ENCODE data around the gene TMPRSS13.

The TMPRSS13 gene

GRCh38 chr11:117913736-117914397 is 15.3 kb downstream of the TMPRSS13 start:
- H3K9ac ChIP-seq (ENCODE audit: low read length) = no peak overlapping the region
- no peak overlapping the region for H3K56ac ChIP-seq (ENCODE audit: low read length)
- no peaks in the 10 kb centered on the region for H3K36me3 ChIP-seq (ENCODE audit: control insufficient read depth, insufficient read depth, low read length)
- H3K27me3 ChIP-seq (ENCODE audit: insufficient read depth, low read length, poor library complexity) = no peaks in the 10 kb centered on the region
- no peak overlapping the region for H2BK120ac ChIP-seq (ENCODE audit: low read depth, low read length)
- no peak overlapping the region for H3K27ac ChIP-seq (ENCODE audit: low read depth, low read length)
- no peaks in the 10 kb centered on the region for H3K4me1 ChIP-seq (ENCODE audit: control insufficient read depth, low read depth, low read length)
- no peak overlapping the region for H3K4me3 ChIP-seq (ENCODE audit: low read length)
- no peak overlapping the region for H3K4me2 ChIP-seq (ENCODE audit: low read length)
- H3K4ac ChIP-seq (ENCODE audit: low read depth, low read length) = no peak overlapping the region
- no peak overlapping the region for H2BK15ac ChIP-seq (replicated peaks; ENCODE audit: low read depth)
- H2BK5ac ChIP-seq (ENCODE audit: low read length) = no peak overlapping the region
- no CpG with 5 or more reads among the region's 9 CpGs for WGBS (ENCODE audit: extremely low coverage, insufficient coverage, low lambda C conversion rate)
- DNase-seq = no peak
- H4K8ac ChIP-seq (ENCODE audit: low read depth, low read length) = no peak overlapping the region
- no peak overlapping the region for H4K5ac ChIP-seq (ENCODE audit: low read length)
- no peak overlapping the region for H2AK5ac ChIP-seq (ENCODE audit: low read length)
- no peak overlapping the region for H3K23ac ChIP-seq (ENCODE audit: low read length)
- H3K79me1 ChIP-seq (ENCODE audit: low read length) = no peaks in the 10 kb centered on the region
- no peak overlapping the region for H3K18ac ChIP-seq (ENCODE audit: low read length)
- H3K79me2 ChIP-seq (ENCODE audit: control insufficient read depth, insufficient read depth, low read length) = no peaks in the 10 kb centered on the region

GRCh38 chr11:117912497-117912896 is 16.7 kb downstream of the TMPRSS13 start:
- Histone ChIP-seq H2BK120ac (ENCODE audit: low read depth, low read length) (no peak overlapping the region), H4K8ac (ENCODE audit: low read depth, low read length) (no peak overlapping the region), H2AK5ac (ENCODE audit: low read length) (no peak overlapping the region), H3K27ac (ENCODE audit: low read depth, low read length) (no peak overlapping the region), H3K4me2 (ENCODE audit: low read length) (no peak overlapping the region), H3K56ac (ENCODE audit: low read length) (no peak overlapping the region), H2BK15ac (replicated peaks; ENCODE audit: low read depth) (no peak overlapping the region), H3K18ac (ENCODE audit: low read length) (no peak overlapping the region), H3K79me1 (ENCODE audit: low read length) (no peaks in the 10 kb centered on the region), H3K23ac (ENCODE audit: low read length) (no peak overlapping the region), H3K4me3 (ENCODE audit: low read length) (no peak overlapping the region), H2BK5ac (ENCODE audit: low read length) (no peak overlapping the region), H4K5ac (ENCODE audit: low read length) (no peak overlapping the region), H3K9ac (ENCODE audit: low read length) (no peak overlapping the region), H3K27me3 (ENCODE audit: insufficient read depth, low read length, poor library complexity) (no peaks in the 10 kb centered on the region), H3K4me1 (ENCODE audit: control insufficient read depth, low read depth, low read length) (peaks cover 3% of the 10 kb centered on the region), H3K36me3 (ENCODE audit: control insufficient read depth, insufficient read depth, low read length) (no peaks in the 10 kb centered on the region), H3K79me2 (ENCODE audit: control insufficient read depth, insufficient read depth, low read length) (no peaks in the 10 kb centered on the region), H3K4ac (ENCODE audit: low read depth, low read length) (no peak overlapping the region)
- no CpG with 5 or more reads among the region's 7 CpGs for WGBS (ENCODE audit: extremely low coverage, insufficient coverage, low lambda C conversion rate)
- DNase-seq = no peak

- no peak overlapping the region for H2BK5ac ChIP-seq (ENCODE audit: low read length)
- no peaks in the 10 kb centered on the region for H3K79me1 ChIP-seq (ENCODE audit: low read length)
- H2BK15ac ChIP-seq (replicated peaks; ENCODE audit: low read depth) = no peak overlapping the region
- H3K27me3 ChIP-seq (ENCODE audit: insufficient read depth, low read length, poor library complexity) = no peaks in the 10 kb centered on the region
- no peaks in the 10 kb centered on the region for H3K79me2 ChIP-seq (ENCODE audit: control insufficient read depth, insufficient read depth, low read length)
- WGBS (ENCODE audit: extremely low coverage, insufficient coverage, low lambda C conversion rate) = no CpG with 5 or more reads among the region's 3 CpGs
- H3K56ac ChIP-seq (ENCODE audit: low read length) = no peak overlapping the region
- no peak overlapping the region for H4K5ac ChIP-seq (ENCODE audit: low read length)
- no peak overlapping the region for H3K23ac ChIP-seq (ENCODE audit: low read length)
- peaks cover 5% of the 10 kb centered on the region for H3K4me1 ChIP-seq (ENCODE audit: control insufficient read depth, low read depth, low read length)
- H3K27ac ChIP-seq (ENCODE audit: low read depth, low read length) = no peak overlapping the region
- no peak overlapping the region for H2AK5ac ChIP-seq (ENCODE audit: low read length)
- H3K4me2 ChIP-seq (ENCODE audit: low read length) = no peak overlapping the region
- H3K4ac ChIP-seq (ENCODE audit: low read depth, low read length) = no peak overlapping the region
- H3K9ac ChIP-seq (ENCODE audit: low read length) = no peak overlapping the region
- no peaks in the 10 kb centered on the region for H3K36me3 ChIP-seq (ENCODE audit: control insufficient read depth, insufficient read depth, low read length)
- H3K18ac ChIP-seq (ENCODE audit: low read length) = no peak overlapping the region
- H4K8ac ChIP-seq (ENCODE audit: low read depth, low read length) = no peak overlapping the region
- no peak for DNase-seq
- H2BK120ac ChIP-seq (ENCODE audit: low read depth, low read length) = no peak overlapping the region
- no peak overlapping the region for H3K4me3 ChIP-seq (ENCODE audit: low read length)
Observed at GRCh38 chr11:117911694-117912093, 17.5 kb downstream of the TMPRSS13 start.

- peaks cover 5% of the 10 kb centered on the region for H3K4me1 ChIP-seq (ENCODE audit: control insufficient read depth, low read depth, low read length)
- no peak overlapping the region for H3K4me3 ChIP-seq (ENCODE audit: low read length)
- H4K8ac ChIP-seq (ENCODE audit: low read depth, low read length) = no peak overlapping the region
- H3K56ac ChIP-seq (ENCODE audit: low read length) = no peak overlapping the region
- H2BK120ac ChIP-seq (ENCODE audit: low read depth, low read length) = no peak overlapping the region
- no peaks in the 10 kb centered on the region for H3K36me3 ChIP-seq (ENCODE audit: control insufficient read depth, insufficient read depth, low read length)
- H2BK5ac ChIP-seq (ENCODE audit: low read length) = no peak overlapping the region
- H4K5ac ChIP-seq (ENCODE audit: low read length) = no peak overlapping the region
- no peak overlapping the region for H2AK5ac ChIP-seq (ENCODE audit: low read length)
- no peaks in the 10 kb centered on the region for H3K79me1 ChIP-seq (ENCODE audit: low read length)
- H2BK15ac ChIP-seq (replicated peaks; ENCODE audit: low read depth) = no peak overlapping the region
- no peak overlapping the region for H3K23ac ChIP-seq (ENCODE audit: low read length)
- H3K9ac ChIP-seq (ENCODE audit: low read length) = no peak overlapping the region
- no peaks in the 10 kb centered on the region for H3K79me2 ChIP-seq (ENCODE audit: control insufficient read depth, insufficient read depth, low read length)
- H3K27me3 ChIP-seq (ENCODE audit: insufficient read depth, low read length, poor library complexity) = no peaks in the 10 kb centered on the region
- no peak overlapping the region for H3K4me2 ChIP-seq (ENCODE audit: low read length)
- no peak overlapping the region for H3K27ac ChIP-seq (ENCODE audit: low read depth, low read length)
- DNase-seq = no peak
- H3K4ac ChIP-seq (ENCODE audit: low read depth, low read length) = no peak overlapping the region
- no CpG with 5 or more reads among the region's 12 CpGs for WGBS (ENCODE audit: extremely low coverage, insufficient coverage, low lambda C conversion rate)
- H3K18ac ChIP-seq (ENCODE audit: low read length) = no peak overlapping the region
Observed at GRCh38 chr11:117910941-117911655, 18.1 kb downstream of the TMPRSS13 start.

- WGBS (ENCODE audit: extremely low coverage, insufficient coverage, low lambda C conversion rate) = no CpG with 5 or more reads among the region's 4 CpGs
- Histone ChIP-seq H3K4me1 (ENCODE audit: control insufficient read depth, low read depth, low read length) (peaks cover 5% of the 10 kb centered on the region), H2BK15ac (replicated peaks; ENCODE audit: low read depth) (no peak overlapping the region), H4K8ac (ENCODE audit: low read depth, low read length) (no peak overlapping the region), H3K18ac (ENCODE audit: low read length) (no peak overlapping the region), H3K79me2 (ENCODE audit: control insufficient read depth, insufficient read depth, low read length) (no peaks in the 10 kb centered on the region), H2AK5ac (ENCODE audit: low read length) (no peak overlapping the region), H3K9ac (ENCODE audit: low read length) (no peak overlapping the region), H3K4me3 (ENCODE audit: low read length) (no peak overlapping the region), H3K79me1 (ENCODE audit: low read length) (no peaks in the 10 kb centered on the region), H2BK5ac (ENCODE audit: low read length) (no peak overlapping the region), H3K27me3 (ENCODE audit: insufficient read depth, low read length, poor library complexity) (no peaks in the 10 kb centered on the region), H4K5ac (ENCODE audit: low read length) (no peak overlapping the region), H3K27ac (ENCODE audit: low read depth, low read length) (no peak overlapping the region), H2BK120ac (ENCODE audit: low read depth, low read length) (no peak overlapping the region), H3K23ac (ENCODE audit: low read length) (no peak overlapping the region), H3K4ac (ENCODE audit: low read depth, low read length) (no peak overlapping the region), H3K36me3 (ENCODE audit: control insufficient read depth, insufficient read depth, low read length) (no peaks in the 10 kb centered on the region), H3K4me2 (ENCODE audit: low read length) (no peak overlapping the region), H3K56ac (ENCODE audit: low read length) (no peak overlapping the region)
- no peak for DNase-seq
Observed at GRCh38 chr11:117910525-117910924, 18.7 kb downstream of the TMPRSS13 start.
